ENCODE data around the gene KMT2B.

Gene KMT2B

DNA sequence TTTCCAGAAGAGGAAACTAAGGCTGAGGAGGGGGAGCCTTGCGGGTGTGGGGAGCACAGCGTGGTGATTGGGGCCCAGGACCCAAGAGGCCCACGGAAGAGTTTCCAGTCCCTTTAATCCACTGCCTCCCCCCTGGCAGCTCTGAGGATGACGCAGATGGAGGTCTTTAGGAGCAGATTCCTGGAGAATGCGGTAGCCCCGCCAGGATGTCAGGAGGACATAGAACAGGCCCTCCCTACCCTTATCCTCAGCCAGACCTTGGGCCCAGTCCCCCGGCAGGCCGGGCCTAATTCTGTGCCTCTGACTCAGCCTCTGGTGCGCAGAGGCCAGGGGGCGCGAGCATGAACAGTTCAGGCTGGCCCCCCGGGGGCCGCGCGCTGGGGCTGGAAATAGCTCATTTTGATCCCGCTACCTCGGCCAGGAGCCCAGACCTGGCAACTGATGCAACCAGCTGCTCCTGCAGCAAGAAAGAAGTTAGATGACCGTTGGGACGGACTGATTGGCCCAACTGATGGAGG lies 39.5 kb downstream of the KMT2B start:
- H3K4me3 ChIP-seq (ENCODE audit: low read depth, low read length): peak overlapping the region; percentile 96

DNA sequence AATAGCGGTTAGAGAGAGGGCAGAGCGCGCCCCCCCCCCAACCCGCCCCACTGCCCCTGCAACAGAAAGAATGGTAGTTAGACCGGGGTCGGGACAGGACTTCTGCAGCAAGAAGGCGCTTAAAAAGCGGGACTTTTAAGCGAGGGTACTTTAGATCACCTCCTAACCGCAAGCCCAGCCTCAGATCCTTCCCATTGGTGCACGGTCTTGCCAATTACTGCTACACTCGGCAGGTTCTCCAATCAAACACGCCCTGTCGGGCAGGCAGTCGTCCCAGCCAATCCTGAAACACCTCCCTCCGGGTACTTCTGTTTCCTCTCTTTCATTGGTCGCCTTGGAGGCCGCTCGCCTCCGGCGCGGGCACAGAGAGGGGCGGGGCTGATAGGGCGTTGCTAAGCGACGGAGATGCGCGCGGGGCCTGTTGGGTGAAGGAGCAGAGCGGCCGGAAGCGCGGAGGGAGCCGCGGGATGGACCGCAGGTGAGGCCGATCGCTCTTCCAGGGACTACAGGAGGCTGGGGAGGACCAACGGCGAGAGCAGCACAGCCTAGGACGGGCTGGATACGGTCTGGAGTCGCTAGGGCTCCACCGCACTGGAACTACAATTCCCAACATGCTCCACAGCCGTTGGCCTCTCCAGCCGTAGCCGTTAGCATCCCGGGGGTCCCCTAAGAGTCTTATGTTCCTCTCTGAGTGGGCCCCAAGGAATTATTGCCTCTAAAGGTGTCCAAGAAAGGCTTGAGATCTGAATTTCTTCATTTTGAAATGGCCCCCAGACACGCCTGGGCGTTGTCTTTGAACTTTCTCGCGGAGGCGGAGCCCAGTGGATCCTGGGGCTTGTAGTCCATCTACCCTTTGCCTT lies 40.2 kb downstream of the KMT2B start, which contains the start of gene PROSER3:
Gene PROSER3 (plus strand): TSS at position 428 of the 860 bp plus-strand sequence. CDS start 40 bp downstream, at position 468.
- TF ChIP-seq, protein P1, sequence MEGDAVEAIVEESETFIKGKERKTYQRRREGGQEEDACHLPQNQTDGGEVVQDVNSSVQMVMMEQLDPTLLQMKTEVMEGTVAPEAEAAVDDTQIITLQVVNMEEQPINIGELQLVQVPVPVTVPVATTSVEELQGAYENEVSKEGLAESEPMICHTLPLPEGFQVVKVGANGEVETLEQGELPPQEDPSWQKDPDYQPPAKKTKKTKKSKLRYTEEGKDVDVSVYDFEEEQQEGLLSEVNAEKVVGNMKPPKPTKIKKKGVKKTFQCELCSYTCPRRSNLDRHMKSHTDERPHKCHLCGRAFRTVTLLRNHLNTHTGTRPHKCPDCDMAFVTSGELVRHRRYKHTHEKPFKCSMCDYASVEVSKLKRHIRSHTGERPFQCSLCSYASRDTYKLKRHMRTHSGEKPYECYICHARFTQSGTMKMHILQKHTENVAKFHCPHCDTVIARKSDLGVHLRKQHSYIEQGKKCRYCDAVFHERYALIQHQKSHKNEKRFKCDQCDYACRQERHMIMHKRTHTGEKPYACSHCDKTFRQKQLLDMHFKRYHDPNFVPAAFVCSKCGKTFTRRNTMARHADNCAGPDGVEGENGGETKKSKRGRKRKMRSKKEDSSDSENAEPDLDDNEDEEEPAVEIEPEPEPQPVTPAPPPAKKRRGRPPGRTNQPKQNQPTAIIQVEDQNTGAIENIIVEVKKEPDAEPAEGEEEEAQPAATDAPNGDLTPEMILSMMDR (IDR thresholded peaks at IDR 0.05; ENCODE audit: low read depth, low read length): no peak
- H3K4me3 ChIP-seq (ENCODE audit: low read depth, low read length): peak within 1 kb of the TSS; percentile 96

More for the DNA sequence above, 39.5 kb downstream of the KMT2B start:
- TF ChIP-seq, protein P1 (IDR thresholded peaks at IDR 0.05; ENCODE audit: low read depth, low read length): no peak

DNA sequence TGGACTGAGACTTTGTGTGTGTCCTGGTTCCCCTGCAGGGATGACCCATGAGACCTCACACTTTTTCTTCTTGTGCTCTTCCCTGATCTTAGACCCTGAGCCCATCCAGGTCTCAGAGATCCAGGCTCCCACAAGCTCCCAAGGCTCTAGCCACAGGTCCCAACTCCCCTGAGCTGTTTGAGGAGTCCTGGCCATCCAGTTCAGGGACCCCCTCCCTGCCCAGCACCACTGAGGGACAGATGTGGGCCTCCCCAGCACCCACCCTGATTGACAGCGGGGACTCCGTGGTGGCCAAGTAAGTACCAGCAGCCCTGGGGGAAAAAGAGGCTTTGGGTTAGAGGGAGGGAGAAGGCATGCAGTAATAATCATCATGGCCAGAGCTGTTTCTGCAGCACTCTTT lies 41.9 kb downstream of the KMT2B start:
- H3K4me3 ChIP-seq (ENCODE audit: low read depth, low read length): no peak overlapping the region
- TF ChIP-seq, protein P1 (IDR thresholded peaks at IDR 0.05; ENCODE audit: low read depth, low read length): no peak

DNA sequence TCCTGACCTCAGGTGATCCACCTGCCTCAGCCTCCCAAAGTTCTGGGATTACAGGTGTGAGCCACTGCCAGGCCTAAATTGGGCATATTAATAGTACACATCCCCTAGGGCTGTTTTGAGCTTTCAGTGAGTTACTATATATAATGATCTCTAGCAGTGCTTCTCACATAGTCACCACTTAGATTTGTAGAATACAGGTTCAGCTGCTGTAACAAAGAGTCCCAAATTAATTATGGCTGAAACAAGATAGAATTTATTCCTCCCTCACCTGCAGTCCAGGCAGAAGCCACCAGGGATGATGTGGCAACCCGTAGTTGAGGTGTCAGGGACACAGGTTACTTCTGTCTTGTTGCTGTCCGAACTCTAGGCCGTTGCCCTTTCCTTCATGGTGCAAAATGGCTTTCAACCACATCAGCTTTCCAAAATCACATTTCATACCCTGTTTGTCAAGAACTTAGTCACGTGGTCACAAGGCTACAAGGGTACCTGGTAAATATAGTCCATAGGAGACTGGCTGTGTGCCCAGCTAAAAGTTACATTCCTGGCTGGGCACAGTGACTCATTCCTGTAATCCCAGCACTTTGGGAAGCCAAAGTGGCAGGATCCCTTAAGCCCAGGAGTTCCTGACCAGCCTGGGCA lies 43.0 kb downstream of the KMT2B start:
- H3K4me3 ChIP-seq (ENCODE audit: low read depth, low read length): no peak overlapping the region
- TF ChIP-seq, protein P1 (IDR thresholded peaks at IDR 0.05; ENCODE audit: low read depth, low read length): no peak

DNA sequence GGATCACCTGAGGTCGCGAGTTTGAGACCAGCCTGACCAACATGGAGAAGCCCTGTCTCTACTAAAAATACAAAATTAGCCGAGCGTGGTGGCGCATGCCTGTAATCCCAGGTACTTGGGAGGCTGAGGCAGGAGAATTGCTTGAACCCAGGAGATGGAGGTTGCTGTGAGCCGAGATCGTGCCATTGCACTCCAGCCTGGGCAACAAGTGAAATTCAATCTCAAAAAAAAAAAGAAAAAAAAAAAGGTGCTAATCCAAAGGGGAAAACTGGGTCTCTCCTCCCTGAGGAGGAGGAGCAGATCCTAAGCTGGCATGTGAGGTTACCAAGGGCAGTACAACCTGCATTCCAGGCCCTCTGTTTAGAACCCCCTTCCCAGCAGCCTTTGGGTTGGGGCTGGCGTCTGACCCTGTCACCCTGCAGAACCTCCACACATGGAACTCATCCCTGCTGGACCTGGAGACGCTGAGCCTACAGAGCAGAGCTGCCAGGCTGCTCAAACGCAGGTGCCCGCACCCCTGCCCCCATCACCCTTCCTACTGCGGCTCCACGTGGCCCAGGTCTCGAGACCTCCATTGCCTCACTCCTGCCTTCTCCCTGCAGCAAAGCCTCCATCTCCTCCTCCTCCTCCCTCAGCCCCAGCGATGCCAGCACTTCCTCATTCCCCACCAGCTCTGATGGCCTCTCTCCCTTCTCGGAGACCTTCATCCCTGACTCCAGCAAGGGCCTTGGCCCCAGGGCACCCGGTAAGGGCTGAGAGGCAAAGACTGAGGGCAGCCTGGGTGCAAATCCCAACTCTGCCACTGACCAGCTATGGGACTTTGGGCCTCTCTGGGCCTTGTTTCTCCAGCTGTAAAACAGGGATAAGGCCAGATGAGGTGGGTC lies 46.9 kb downstream of the KMT2B start:
- H3K4me3 ChIP-seq (ENCODE audit: low read depth, low read length): no peak overlapping the region
- TF ChIP-seq, protein P1 (IDR thresholded peaks at IDR 0.05; ENCODE audit: low read depth, low read length): no peak

DNA sequence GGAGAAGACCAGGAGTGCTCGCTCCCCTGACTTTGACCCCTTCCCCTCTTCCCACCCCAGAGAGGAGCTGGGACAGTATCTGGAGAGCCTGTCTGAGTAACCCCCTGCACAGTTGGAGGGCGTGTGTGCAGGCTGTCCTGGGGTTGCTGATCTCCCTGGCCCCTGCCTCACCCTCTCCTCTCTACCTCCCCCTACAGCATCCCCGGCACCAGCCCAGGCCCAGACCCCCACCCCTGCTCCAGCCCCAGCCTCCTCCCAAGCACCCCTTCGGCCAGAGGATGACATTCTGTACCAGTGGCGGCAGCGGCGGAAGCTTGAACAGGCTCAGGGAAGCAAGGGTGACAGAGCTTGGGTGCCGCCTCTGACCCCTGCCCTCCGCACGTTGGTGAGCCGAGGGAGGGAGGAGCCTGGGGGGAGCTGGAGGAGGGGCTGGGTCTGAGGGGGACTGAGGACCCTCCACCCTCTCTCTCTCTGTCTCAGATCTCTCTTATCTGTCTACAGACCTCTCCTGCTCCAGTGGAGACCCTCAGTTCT lies 48.8 kb downstream of the KMT2B start:
- TF ChIP-seq, protein P1 (IDR thresholded peaks at IDR 0.05; ENCODE audit: low read depth, low read length): no peak
- H3K4me3 ChIP-seq (ENCODE audit: low read depth, low read length): no peak overlapping the region

All from WI38 (cell line).